Neural progenitor cell (in vitro differentiated cells): ENCODE results near the gene AUTS2. TPM values are rescaled to one million over a fixed set of nuclear protein-coding genes. Genes with fewer than 3 reads are reported as not detected.

Experiments
- DNase-seq: peaks from one replicate; pipeline ENCODE4 v3.0.0-alpha.2; 2016; ENCODE audit warnings: low spot score
- H2AFZ ChIP-seq: fragments of 200-600 bp; sonication (generic); replicated peaks from 2 replicates; pipeline ENCODE4 v1.6.1; 2016; ENCODE audit warnings: antibody characterized with exemption
- H3F3A ChIP-seq: fragments of 200-600 bp; sonication (generic); 2 replicates; pipeline ENCODE4 v1.6.1; 2016; ENCODE audit warnings: antibody characterized with exemption, low read depth
- H3K27ac ChIP-seq: fragments of 200-600 bp; sonication (generic); 2 replicates; pipeline ENCODE4 v1.5.1; 2016; ENCODE audit warnings: mild to moderate bottlenecking
- H3K27me3 ChIP-seq: fragments of 200-600 bp; sonication (generic); 2 replicates; pipeline ENCODE4 v1.6.1; 2016; ENCODE audit warnings: mild to moderate bottlenecking, moderate library complexity
- H3K36me3 ChIP-seq: fragments of 200-600 bp; sonication (generic); 2 replicates; pipeline ENCODE4 v1.5.1; 2016
- H3K4me1 ChIP-seq: fragments of 200-600 bp; sonication (generic); 2 replicates; pipeline ENCODE4 v1.6.1; 2016; ENCODE audit warnings: mixed run types
- H3K4me2 ChIP-seq: fragments of 200-600 bp; sonication (generic); 2 replicates; pipeline ENCODE4 v1.6.1; 2016
- H3K4me3 ChIP-seq: fragments of 200-600 bp; sonication (generic); 2 replicates; pipeline ENCODE4 v1.5.1; 2016
- H3K79me2 ChIP-seq: fragments of 200-600 bp; sonication (generic); 2 replicates; pipeline ENCODE4 v1.6.1; 2016; ENCODE audit warnings: low read depth
- H3K9ac ChIP-seq: fragments of 200-600 bp; sonication (generic); 2 replicates; pipeline ENCODE4 v1.6.1; 2016
- H3K9me3 ChIP-seq: fragments of 200-600 bp; sonication (generic); 2 replicates; pipeline ENCODE4 v1.5.1; 2016; ENCODE audit warnings: low read depth
- H4K20me1 ChIP-seq: fragments of 200-600 bp; sonication (generic); 2 replicates; pipeline ENCODE4 v1.6.1; 2016; ENCODE audit warnings: low read depth
- H3K27ac Mint-ChIP-seq: 3 replicates; pipeline ENCODE4 v1.8.0; 2021; ENCODE audit warnings: mixed read lengths
- H3K27me3 Mint-ChIP-seq: 2 replicates; pipeline ENCODE4 v1.8.0; 2022; ENCODE audit warnings: low read depth, mild to moderate bottlenecking, inconsistent platforms, moderate library complexity, mixed read lengths; ENCODE audit not compliant: insufficient read depth
- H3K36me3 Mint-ChIP-seq: 3 replicates; pipeline ENCODE4 v1.8.0; 2021; ENCODE audit warnings: mixed read lengths
- H3K4me1 Mint-ChIP-seq: 3 replicates; pipeline ENCODE4 v1.8.0; 2021; ENCODE audit warnings: mixed read lengths
- H3K4me3 Mint-ChIP-seq: 3 replicates; pipeline ENCODE4 v1.8.0; 2021; ENCODE audit warnings: mild to moderate bottlenecking, moderate library complexity, mixed read lengths
- H3K9me3 Mint-ChIP-seq: 3 replicates; pipeline ENCODE4 v1.8.0; 2020; ENCODE audit warnings: mixed read lengths
- CTCF ChIP-seq: fragments of 200-600 bp; sonication (generic); IDR thresholded peaks from 2 replicates; pipeline ENCODE4 v1.5.1; 2017; ENCODE audit warnings: antibody characterized with exemption, mild to moderate bottlenecking
- EZH2 ChIP-seq: fragments of 200-600 bp; sonication (generic); IDR thresholded peaks from 2 replicates; pipeline ENCODE4 v1.6.1; 2017; ENCODE audit warnings: antibody characterized with exemption, mild to moderate bottlenecking, moderate library complexity
- EZH2phosphoT487 ChIP-seq: fragments of 200-600 bp; sonication (generic); IDR thresholded peaks from 2 replicates; pipeline ENCODE4 v1.6.1; 2017; ENCODE audit warnings: antibody characterized with exemption
- total RNA-seq: library from RNA; depleted of rRNA; stranded (reverse); fragments of >200 nt; gene quantifications from 2 replicates; pipeline ENCODE4 v1.2.3, GENCODE V29; 2015; ENCODE audit warnings: low replicate concordance

AUTS2 gene
- total RNA-seq, 1 donor from 2014 or later: 50.0 TPM

GRCh38 chr7:69982197-69982596 lies 383.9 kb downstream of the AUTS2 start:
- Mint-ChIP-seq H3K27me3 (no peaks in the 10 kb centered on the region), H3K9me3 (peaks cover 6% of the 10 kb centered on the region), H3K4me3 (peak overlapping the region; percentile 25), H3K27ac (peak overlapping the region; percentile 24), H3K36me3 (no peaks in the 10 kb centered on the region), H3K4me1 (peaks cover 23% of the 10 kb centered on the region)
- H4K20me1 ChIP-seq: no peaks in the 10 kb centered on the region
- H3K9ac ChIP-seq: no peak overlapping the region
- H3K9me3 ChIP-seq: no peaks in the 10 kb centered on the region
- H2AFZ ChIP-seq: no peak overlapping the region
- H3K4me2 ChIP-seq: peak overlapping the region; percentile 65
- H3K27me3 ChIP-seq: no peaks in the 10 kb centered on the region
- no peaks in the 10 kb centered on the region for H3K79me2 ChIP-seq
- DNase-seq: peak; percentile 82
- TF ChIP-seq EZH2phosphoT487 (peak; percentile 55), CTCF (no peak)
- H3K4me3 ChIP-seq: no peak overlapping the region
- H3K4me1 ChIP-seq: peaks cover 31% of the 10 kb centered on the region
- H3K27ac ChIP-seq: peak overlapping the region; percentile 57
- H3K36me3 ChIP-seq: no peaks in the 10 kb centered on the region
- H3F3A ChIP-seq: peaks cover 23% of the 10 kb centered on the region

- Histone ChIP-seq H3K4me3 (no peak overlapping the region), H3K36me3 (no peaks in the 10 kb centered on the region), H3K27me3 (no peaks in the 10 kb centered on the region), H3K9me3 (no peaks in the 10 kb centered on the region), H3F3A (no peaks in the 10 kb centered on the region), H3K9ac (no peak overlapping the region), H3K79me2 (no peaks in the 10 kb centered on the region), H4K20me1 (no peaks in the 10 kb centered on the region), H3K4me2 (no peak overlapping the region), H3K4me1 (no peaks in the 10 kb centered on the region), H3K27ac (no peak overlapping the region), H2AFZ (no peak overlapping the region)
- Mint-ChIP-seq H3K4me3 (no peak overlapping the region), H3K27ac (no peak overlapping the region), H3K36me3 (peaks cover 3% of the 10 kb centered on the region), H3K4me1 (no peaks in the 10 kb centered on the region), H3K27me3 (no peaks in the 10 kb centered on the region), H3K9me3 (no peaks in the 10 kb centered on the region)
- TF ChIP-seq CTCF (no peak), EZH2 (no peak)
- no peak for DNase-seq
These were observed 391.3 kb downstream of the AUTS2 start for GRCh38 chr7:69989551-69989950.

GRCh38 chr7:69992938-69993337 lies 394.7 kb downstream of the AUTS2 start:
- Histone ChIP-seq H3K4me3 (no peak overlapping the region), H3K9me3 (no peaks in the 10 kb centered on the region), H2AFZ (no peak overlapping the region), H3K36me3 (no peaks in the 10 kb centered on the region), H3K27me3 (no peaks in the 10 kb centered on the region), H3K27ac (no peak overlapping the region), H3K9ac (no peak overlapping the region), H3K79me2 (no peaks in the 10 kb centered on the region), H3K4me1 (no peaks in the 10 kb centered on the region), H3K4me2 (no peak overlapping the region), H3F3A (no peaks in the 10 kb centered on the region), H4K20me1 (no peaks in the 10 kb centered on the region)
- Mint-ChIP-seq H3K36me3 (peaks cover 3% of the 10 kb centered on the region), H3K9me3 (no peaks in the 10 kb centered on the region), H3K4me1 (no peaks in the 10 kb centered on the region), H3K27ac (no peak overlapping the region), H3K4me3 (no peak overlapping the region), H3K27me3 (no peaks in the 10 kb centered on the region)
- no peak for DNase-seq
- TF ChIP-seq EZH2phosphoT487: no peak
- no peak for TF ChIP-seq EZH2

GRCh38 chr7:69994218-69994617 lies 395.9 kb downstream of the AUTS2 start:
- no peak overlapping the region for H3K4me3 Mint-ChIP-seq
- DNase-seq: no peak
- H3K36me3 ChIP-seq: no peaks in the 10 kb centered on the region
- no peak overlapping the region for H3K4me2 ChIP-seq
- no peaks in the 10 kb centered on the region for H3F3A ChIP-seq
- no peak overlapping the region for H3K27ac Mint-ChIP-seq
- H3K4me3 ChIP-seq: no peak overlapping the region
- H3K27me3 ChIP-seq: no peaks in the 10 kb centered on the region
- no peak overlapping the region for H3K9ac ChIP-seq
- no peaks in the 10 kb centered on the region for H3K9me3 ChIP-seq
- H3K27ac ChIP-seq: no peak overlapping the region
- H3K9me3 Mint-ChIP-seq: no peaks in the 10 kb centered on the region
- H3K36me3 Mint-ChIP-seq: peaks cover 1% of the 10 kb centered on the region
- no peaks in the 10 kb centered on the region for H4K20me1 ChIP-seq
- H3K27me3 Mint-ChIP-seq: no peaks in the 10 kb centered on the region
- H3K4me1 ChIP-seq: no peaks in the 10 kb centered on the region
- no peak overlapping the region for H2AFZ ChIP-seq
- no peaks in the 10 kb centered on the region for H3K79me2 ChIP-seq
- no peak for TF ChIP-seq CTCF
- no peak for TF ChIP-seq EZH2phosphoT487
- TF ChIP-seq EZH2: no peak
- no peaks in the 10 kb centered on the region for H3K4me1 Mint-ChIP-seq
